B cell (primary cell): ENCODE results near the gene PAK6. TPM values are rescaled to one million over a fixed set of nuclear protein-coding genes. Genes with fewer than 3 reads are reported as not detected.

Experiments used
- ATAC-seq: fragments of 200-7000 bp; cut with Tn5 transposase; one replicate; pipeline ENCODE4 v1.10.0; 2021; ENCODE audit warnings: low read depth, mild to moderate bottlenecking, moderate number of reproducible peaks, moderate library complexity
- CTCF ChIA-PET: fragments of 350-600 bp; sonication (Branson Sonifier 250); formaldehyde crosslinking; loops from one replicate; lab custom pipeline; 2021; ENCODE audit warnings: antibody characterized with exemption, inconsistent platforms; lab: Charles Lee
- POLR2A ChIA-PET: fragments of 350-600 bp; sonication (Branson Sonifier 250); formaldehyde crosslinking; loops from one replicate; lab custom pipeline; 2021; ENCODE audit warnings: antibody characterized with exemption; lab: Charles Lee
- DNase-seq: peaks from one replicate; pipeline ENCODE4 v3.0.0; 2013
- H2AFZ ChIP-seq: 2 replicates; pipeline ENCODE4 v1.6.1; 2012; ENCODE audit warnings: mild to moderate bottlenecking, low read depth, low read length; ENCODE audit not compliant: insufficient read depth, poor library complexity, severe bottlenecking
- H3K27ac ChIP-seq, 2 donors: 1 replicate in 1 of 2; 2 replicates in 1 of 2; pipeline ENCODE4 v1.5.1; 2012 to 2013; ENCODE audit warnings: low read length in 2 of 2, mild to moderate bottlenecking in 2 of 2, moderate library complexity in 1 of 2
- H3K27me3 ChIP-seq, 4 experiments: fragments of 200-600 bp in 1 of 4; sonication (generic) in 1 of 4; replicated peaks in 1 of 4; 1 replicate in 2 of 4; 2 replicates in 2 of 4; pipeline versions ENCODE4 v1.6.1 to v1.7.0; 2013 to 2016; ENCODE audit warnings: low read length in 3 of 4, mild to moderate bottlenecking in 2 of 4, mixed read lengths in 1 of 4, moderate library complexity in 1 of 4; ENCODE audit not compliant: insufficient read depth in 4 of 4, control insufficient read depth in 3 of 4; ENCODE audit errors: control extremely low read depth in 1 of 4
- H3K36me3 ChIP-seq, 2 experiments: replicated peaks in 1 of 2; 1 replicate in 1 of 2; 2 replicates in 1 of 2; pipeline versions ENCODE4 v1.6.1 to v1.7.1; 2013; ENCODE audit warnings: low read length in 1 of 2; ENCODE audit not compliant: insufficient read depth in 2 of 2, control insufficient read depth in 1 of 2; ENCODE audit errors: control extremely low read depth in 1 of 2, extremely low read depth in 1 of 2
- H3K4me1 ChIP-seq, 2 donors: fragments of 200-600 bp in 1 of 2; sonication (generic) in 1 of 2; 1 replicate in 1 of 2; 2 replicates in 1 of 2; pipeline versions ENCODE4 v1.5.1 to v1.6.1; 2013 to 2017; ENCODE audit warnings: low read length in 2 of 2; ENCODE audit not compliant: control insufficient read depth in 2 of 2, insufficient read depth in 2 of 2
- H3K4me2 ChIP-seq: replicated peaks from 2 replicates; pipeline ENCODE3; 2012; ENCODE audit warnings: mild to moderate bottlenecking, low read depth, low read length; ENCODE audit not compliant: poor library complexity, severe bottlenecking
- H3K4me3 ChIP-seq, 5 experiments: fragments of 200-600 bp in 1 of 5; sonication (generic) in 1 of 5; 1 replicate in 3 of 5; 2 replicates in 2 of 5; pipeline versions ENCODE4 v1.5.1 to v1.7.0; 2011 to 2016; ENCODE audit warnings: low read length in 4 of 5, mild to moderate bottlenecking in 4 of 5, low read depth in 2 of 5, control low read depth in 1 of 5, moderate library complexity in 1 of 5; ENCODE audit not compliant: insufficient read depth in 1 of 5; ENCODE audit errors: control extremely low read depth in 1 of 5, extremely low read depth in 1 of 5
- H3K79me2 ChIP-seq: fragments of 200-600 bp; sonication (generic); one replicate; pipeline ENCODE4 v1.6.0; 2016; ENCODE audit warnings: low read length; ENCODE audit not compliant: control insufficient read depth, insufficient read depth
- H3K9ac ChIP-seq: fragments of 200-600 bp; sonication (generic); 2 replicates; pipeline ENCODE4 v1.6.1; 2017; ENCODE audit warnings: mild to moderate bottlenecking, low read length, moderate library complexity
- H3K9me3 ChIP-seq, 3 donors: one replicate each; pipeline versions ENCODE4 v1.6.1 to v1.7.1; 2013; ENCODE audit warnings: low read length in 2 of 3; ENCODE audit not compliant: control insufficient read depth in 2 of 3, insufficient read depth in 1 of 3; ENCODE audit errors: control extremely low read depth in 1 of 3
- H4K20me1 ChIP-seq: 2 replicates; pipeline ENCODE4 v1.6.0; 2012; ENCODE audit warnings: mild to moderate bottlenecking, low read length; ENCODE audit not compliant: insufficient read depth, control insufficient read depth, poor library complexity, severe bottlenecking
- H3K27ac Mint-ChIP-seq: one replicate; pipeline ENCODE4 v1.8.0; 2021; ENCODE audit warnings: mixed read lengths
- H3K27me3 Mint-ChIP-seq: one replicate; pipeline ENCODE4 v1.8.0; 2021; ENCODE audit warnings: mixed read lengths
- H3K4me1 Mint-ChIP-seq: one replicate; pipeline ENCODE4 v1.8.0; 2021; ENCODE audit warnings: mixed read lengths
- H3K4me3 Mint-ChIP-seq: one replicate; pipeline ENCODE4 v1.8.0; 2021; ENCODE audit warnings: mixed read lengths
- H3K9me3 Mint-ChIP-seq: one replicate; pipeline ENCODE4 v1.8.0; 2022; ENCODE audit warnings: mixed read lengths; ENCODE audit not compliant: insufficient read depth
- CTCF ChIP-seq: fragments of 200-600 bp; IDR thresholded peaks from one replicate; pipeline ENCODE4 v1.8.0; 2022; ENCODE audit warnings: antibody characterized with exemption, mild to moderate bottlenecking
- EZH2 ChIP-seq: IDR thresholded peaks from 2 replicates; pipeline ENCODE4 v1.6.1; 2012; ENCODE audit warnings: borderline replicate concordance, low read depth, mild to moderate bottlenecking, moderate library complexity, low read length; ENCODE audit not compliant: insufficient read depth, poor library complexity, severe bottlenecking
- WGBS: methylation state at CpG from one replicate; pipeline ENCODE4 v1.1.5; 2013; ENCODE audit warnings: missing lambda C conversion rate; ENCODE audit not compliant: insufficient coverage; 5-methylcytosine and 5-hydroxymethylcytosine counted together
- intact Hi-C: fragments of 100-400 bp; cut with micrococcal nuclease; formaldehyde crosslinking; loops from one replicate; pipeline ENCODE4 v1.10.0; 2022
- polyA plus RNA-seq: library from polyadenylated mRNA; depleted of rRNA; stranded (reverse); fragments of >200 nt; gene quantifications from 2 replicates; pipeline ENCODE4 v1.2.3, GENCODE V29; 2012
- total RNA-seq, 2 donors: library from RNA; stranded (reverse); fragments of 120-200 nt in 1 of 2; gene quantifications; 1 replicate in 1 of 2; 2 replicates in 1 of 2; pipeline versions ENCODE4 v1.2.3 to v1.2.4, GENCODE V29; 2013 to 2022

Gene PAK6
- total and polyA plus RNA-seq, 2 donors (not counting 1 experiment from before 2014, with no cell fraction given), result 0.45 to 1.2 TPM

- Histone ChIP-seq H2AFZ (no peak overlapping the region), H3K9ac (no peak overlapping the region), H3K27me3 (peaks cover 0 to 2% (median 0%) of the 10 kb centered on the region in 4 experiments), H3K9me3 (peaks cover 0 to 1% (median 0%) of the 10 kb centered on the region in 3 donors), H3K36me3 (peaks cover 0 to 36% of the 10 kb centered on the region in 2 experiments), H3K4me1 (peaks cover 6 to 7% of the 10 kb centered on the region in 2 donors), H4K20me1 (no peaks in the 10 kb centered on the region), H3K4me3 (no peak overlapping the region), H3K79me2 (no peaks in the 10 kb centered on the region), H3K27ac (no peak overlapping the region), H3K4me2 (no peak overlapping the region)
- DNase-seq (no peak), ATAC-seq (no peak)
- Mint-ChIP-seq H3K4me3 (no peak overlapping the region), H3K27me3 (no peaks in the 10 kb centered on the region), H3K4me1 (peaks cover 5% of the 10 kb centered on the region), H3K9me3 (no peaks in the 10 kb centered on the region), H3K27ac (no peak overlapping the region)
- intact Hi-C loops, result no loop called here
- ChIA-PET POLR2A (no interaction called here), CTCF (interaction anchor here (1.3 to 4.8 kb wide), 4 partner anchors 9 to 50 kb away, joined by 4 to 36 read pairs (median 22); partner anchors contain the start of gene PLCB2)
- no peak for TF ChIP-seq EZH2
- TF ChIP-seq CTCF, result no peak
- WGBS, result 96% methylated on average over 4 of the region's 4 CpGs
These were observed 49.1 kb downstream of the PAK6 start for GRCh38 chr15:40287968-40288367.

- TF ChIP-seq CTCF, result no peak
- TF ChIP-seq EZH2, result no peak
- intact Hi-C loops, result no loop called here
- Histone ChIP-seq H4K20me1 (no peaks in the 10 kb centered on the region), H3K79me2 (no peaks in the 10 kb centered on the region), H3K4me2 (no peak overlapping the region), H3K4me3 (no peak overlapping the region), H3K4me1 (no peaks in the 10 kb centered on the region), H3K9me3 (no peaks in the 10 kb centered on the region), H3K9ac (no peak overlapping the region), H3K36me3 (peaks cover 0 to 43% of the 10 kb centered on the region in 2 experiments), H3K27ac (no peak overlapping the region), H3K27me3 (no peaks in the 10 kb centered on the region), H2AFZ (no peak overlapping the region)
- DNase-seq (no peak), ATAC-seq (no peak)
- WGBS, result 92% methylated on average over 6 of the region's 6 CpGs
- CTCF ChIA-PET, result interaction anchor here (1.2 to 4.8 kb wide), 5 partner anchors 10 to 49 kb away, joined by 3 to 36 read pairs (median 21); partner anchors contain the start of gene PLCB2
- POLR2A ChIA-PET, result no interaction called here
- Mint-ChIP-seq H3K27ac (no peak overlapping the region), H3K27me3 (no peaks in the 10 kb centered on the region), H3K4me3 (no peak overlapping the region), H3K4me1 (no peaks in the 10 kb centered on the region), H3K9me3 (no peaks in the 10 kb centered on the region)
These were observed 50.4 kb downstream of the PAK6 start for GRCh38 chr15:40289140-40289775.
